Activated T-helper 9 cell treated with anti-CD3 and anti-CD28 coated beads, Interleukin-2, amount 50 U/mL, for 16 hours (primary cell): ENCODE data around the gene CLRN1.

Experiments
- DNase-seq: peaks from one replicate; pipeline ENCODE4 v3.0.0-alpha.2; 2020; ENCODE audit warnings: low read depth

Gene CLRN1

DNA sequence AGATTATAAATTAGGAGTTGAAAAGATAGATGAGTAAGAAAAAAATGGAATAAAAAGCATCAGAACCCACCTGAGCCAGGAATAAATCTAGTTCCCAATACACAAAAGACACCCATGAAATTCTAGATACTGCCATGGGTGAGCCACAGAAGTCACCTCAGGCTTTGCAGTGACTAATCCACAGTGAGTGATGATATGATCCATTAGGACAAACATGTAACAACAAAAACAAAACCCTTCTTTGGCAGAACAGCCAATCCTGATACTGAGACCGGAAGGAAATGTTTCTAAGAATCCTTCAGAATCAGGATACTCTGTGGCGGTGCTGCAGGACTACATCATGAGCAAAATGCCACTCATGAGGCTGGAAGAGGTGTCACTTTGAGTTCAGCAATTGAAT is 52.3 kb downstream of the CLRN1 start:
- DNase-seq: no peak

DNA sequence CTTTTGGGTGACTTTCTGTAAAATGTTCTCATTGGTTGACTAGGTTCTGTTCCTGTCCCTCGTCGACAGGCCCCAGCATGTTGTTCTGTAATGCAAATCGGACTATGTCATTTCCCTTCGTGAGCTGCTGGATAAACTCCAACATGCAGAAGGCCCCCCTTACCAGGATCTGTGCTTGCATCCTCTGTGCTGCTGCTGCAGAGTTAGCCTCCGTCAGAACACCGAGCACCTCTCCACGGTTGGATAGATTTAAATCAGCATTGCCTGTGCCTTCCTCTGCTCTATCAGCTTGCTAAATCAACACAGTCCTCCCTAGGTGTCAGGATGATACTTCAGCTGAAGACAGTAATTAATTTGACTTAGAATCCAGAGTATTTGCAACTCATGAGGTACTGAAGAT is 54.6 kb downstream of the CLRN1 start:
- no peak for DNase-seq

DNA sequence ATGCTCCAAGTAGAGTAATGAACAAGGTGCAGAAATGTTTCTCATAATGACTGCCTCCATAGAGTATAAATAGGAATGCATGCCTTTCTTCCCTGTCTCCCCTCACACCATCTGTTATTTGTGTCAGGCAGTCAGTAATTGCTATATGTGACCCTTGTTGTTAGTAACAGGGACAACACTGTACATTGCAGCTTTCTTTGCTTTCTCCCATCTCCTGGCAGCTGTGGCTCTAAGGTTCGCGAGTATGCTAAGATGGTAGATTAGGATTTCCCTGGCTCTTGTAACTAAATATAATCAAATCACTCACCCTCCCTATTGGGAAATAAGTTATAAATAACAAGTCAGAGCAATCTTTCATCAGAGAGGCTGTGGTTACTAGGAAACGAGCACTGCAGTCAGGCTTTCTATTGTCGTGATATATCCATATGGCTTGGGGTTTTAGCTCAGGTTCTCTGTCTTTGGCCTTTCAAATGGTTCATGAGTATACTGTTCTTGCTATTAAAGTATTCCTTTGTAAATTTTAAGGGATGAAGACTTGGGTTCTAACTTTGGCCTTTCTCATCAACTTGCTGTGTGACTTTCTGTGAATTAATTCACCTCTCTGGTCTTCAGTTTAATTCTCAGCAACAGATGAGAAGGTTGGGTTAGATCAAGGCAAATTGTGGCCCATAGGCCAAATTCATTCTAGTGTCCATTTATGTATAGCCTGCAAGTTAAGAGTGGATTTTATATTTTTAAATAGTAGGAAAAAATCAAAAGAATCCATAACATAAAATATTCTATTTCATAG is 59.2 kb downstream of the CLRN1 start:
- no peak for DNase-seq

DNA sequence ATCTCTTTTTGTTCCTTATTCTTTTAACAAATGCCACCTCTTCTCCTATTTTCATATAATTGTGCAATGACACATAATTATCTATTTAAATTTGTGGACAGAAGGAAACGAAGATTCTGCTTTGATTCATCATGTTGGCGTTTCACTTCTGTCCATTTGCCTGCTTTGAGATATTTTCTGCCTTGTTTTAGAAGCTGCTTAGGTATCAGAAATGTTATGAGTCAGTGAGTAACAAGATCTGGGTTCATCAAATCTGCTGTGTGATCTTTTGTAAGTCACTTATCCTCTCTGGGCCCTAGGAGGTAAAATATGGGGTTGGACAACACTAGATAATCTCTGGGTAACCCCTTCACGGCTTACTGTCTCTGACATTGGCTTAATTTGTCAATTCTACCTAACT is 60.0 kb downstream of the CLRN1 start:
- DNase-seq: no peak

DNA sequence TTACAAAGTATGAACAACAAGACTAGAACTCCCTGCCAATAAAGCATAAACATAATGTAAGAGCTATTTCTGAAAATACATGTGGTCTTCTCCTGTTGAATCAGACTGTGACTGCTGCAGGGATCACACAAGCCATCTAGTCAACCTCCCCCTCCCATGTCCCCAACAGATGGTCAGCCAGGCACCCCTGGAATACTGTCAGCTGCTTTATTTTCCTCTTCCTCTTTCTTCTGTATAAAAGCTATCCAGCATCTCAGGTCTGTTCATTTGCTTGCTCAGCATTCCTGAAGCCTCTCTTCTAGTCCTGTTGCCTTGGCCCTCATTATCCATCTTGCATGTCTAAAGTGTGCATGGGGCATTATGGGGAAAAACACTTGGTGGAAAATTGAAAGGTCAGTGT is 60.8 kb downstream of the CLRN1 start:
- no peak for DNase-seq

DNA sequence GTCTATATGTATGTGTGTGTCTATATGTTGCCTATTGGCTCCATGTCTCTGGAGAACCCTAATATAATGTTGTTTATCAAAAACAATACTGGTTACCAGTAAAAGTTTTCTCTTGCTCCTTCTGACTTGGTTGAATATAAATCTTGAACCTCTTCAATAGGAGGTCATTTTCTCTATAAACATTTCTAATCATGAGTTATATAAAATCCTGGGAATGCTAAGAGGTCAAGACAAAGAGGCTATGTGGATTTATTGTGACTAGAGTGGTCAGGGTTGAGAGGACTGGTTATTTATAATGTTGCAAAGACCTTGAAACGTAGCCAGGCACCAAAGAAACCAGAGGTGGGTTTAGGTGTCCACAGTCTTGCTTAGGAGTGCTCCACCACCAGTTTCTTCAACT is 66.1 kb downstream of the CLRN1 start:
- DNase-seq: no peak

DNA sequence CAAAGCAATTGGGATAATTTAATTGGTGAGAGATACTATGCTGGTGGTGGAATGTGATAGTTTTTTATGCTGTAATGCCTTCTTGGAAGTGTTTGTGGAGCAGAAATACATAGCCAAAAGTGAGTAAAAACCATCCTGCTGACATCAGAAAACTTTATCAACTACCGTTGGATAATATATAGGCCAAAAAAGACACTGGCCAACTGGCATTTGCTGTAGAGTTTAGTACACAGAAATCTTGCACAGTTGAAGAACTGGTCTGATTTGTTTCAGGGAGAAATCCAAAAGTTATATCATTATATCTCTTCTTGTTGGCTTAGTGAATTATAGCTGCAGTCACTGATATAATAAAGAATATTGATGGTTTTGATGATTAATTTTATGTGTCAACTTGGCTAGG is 66.8 kb downstream of the CLRN1 start:
- no peak for DNase-seq

DNA sequence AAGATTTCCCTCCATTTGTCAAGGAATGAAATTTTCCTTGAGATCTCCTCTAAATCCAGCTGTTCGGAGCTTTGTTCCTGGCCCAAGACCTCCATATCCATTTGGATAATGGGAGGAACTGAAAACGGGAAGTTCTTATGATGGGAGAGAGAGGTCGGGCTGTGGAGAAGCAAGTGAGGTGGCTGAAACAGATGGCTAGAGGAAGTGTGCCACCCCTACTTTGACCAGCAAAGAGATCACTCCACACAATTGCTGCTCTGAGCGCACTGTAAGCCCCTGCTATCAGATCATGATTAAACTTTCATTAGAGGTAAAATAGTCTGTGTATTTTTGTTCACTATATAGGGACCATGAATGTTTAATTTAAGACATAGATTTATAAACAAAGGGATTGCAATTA is 67.2 kb downstream of the CLRN1 start, which contains the start of gene MINDY4B:
Gene MINDY4B, minus strand, starts transcription at position 101 of the 400 bp plus-strand sequence. Its CDS starts 0 bp downstream, at position 101.
- DNase-seq: no peak

DNA sequence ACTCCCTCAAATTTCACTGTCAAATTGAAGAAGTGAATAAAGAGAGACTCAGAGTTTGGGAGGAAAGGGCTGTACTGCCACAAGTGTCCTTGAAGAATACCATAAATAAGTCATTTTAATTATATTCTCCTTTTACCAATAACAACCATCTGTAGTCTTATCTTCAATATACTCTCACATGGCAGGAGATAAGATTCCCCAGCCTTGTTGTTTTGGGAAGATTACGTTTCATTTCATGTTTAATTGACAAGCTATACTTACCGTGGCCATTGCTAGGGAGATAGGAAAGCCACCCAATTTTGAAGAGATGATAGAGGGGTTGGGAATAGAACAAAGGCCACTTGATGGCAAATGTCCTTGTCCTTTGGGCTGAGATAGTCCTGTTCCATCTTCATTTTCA is 69.5 kb downstream of the CLRN1 start:
- DNase-seq: no peak

DNA sequence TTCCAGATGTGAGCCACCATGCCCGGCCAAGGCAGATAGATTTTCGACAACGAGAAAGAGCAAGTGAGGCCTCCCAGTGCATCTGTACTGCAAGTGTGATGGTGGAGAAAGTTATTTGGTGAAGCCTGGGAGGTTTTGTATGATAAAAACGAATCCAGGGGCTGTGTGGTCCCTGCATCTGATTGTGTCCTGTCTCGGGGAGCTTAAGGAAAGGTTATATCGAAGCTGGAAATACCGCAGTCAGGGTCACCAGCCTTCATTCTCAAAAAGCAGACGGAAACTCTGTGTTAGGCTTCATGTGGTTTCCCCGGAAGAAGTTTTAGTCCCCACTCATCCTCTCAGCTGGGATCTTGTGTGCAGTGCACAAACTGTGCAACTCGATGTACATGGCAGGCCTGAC is 70.7 kb downstream of the CLRN1 start:
- no peak for DNase-seq

DNA sequence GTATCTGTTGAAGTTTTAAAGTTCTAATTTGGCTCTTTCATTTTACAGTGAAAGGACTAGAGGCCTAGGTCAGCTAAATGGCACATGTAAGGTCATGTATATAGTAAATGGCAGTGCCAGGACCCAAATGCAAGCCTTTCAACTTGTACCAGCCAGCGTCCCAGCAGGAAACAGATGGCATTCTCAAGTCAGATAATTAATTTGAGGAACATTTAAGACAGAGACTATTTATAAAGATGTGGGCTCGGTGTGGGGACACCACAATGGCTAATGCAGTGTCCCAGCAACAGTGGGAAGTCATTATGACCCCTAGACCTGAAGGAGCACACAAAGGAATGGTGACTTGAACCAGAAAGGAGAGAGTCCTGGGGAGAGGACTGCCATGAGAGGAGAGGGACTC is 73.4 kb downstream of the CLRN1 start:
- no peak for DNase-seq

DNA sequence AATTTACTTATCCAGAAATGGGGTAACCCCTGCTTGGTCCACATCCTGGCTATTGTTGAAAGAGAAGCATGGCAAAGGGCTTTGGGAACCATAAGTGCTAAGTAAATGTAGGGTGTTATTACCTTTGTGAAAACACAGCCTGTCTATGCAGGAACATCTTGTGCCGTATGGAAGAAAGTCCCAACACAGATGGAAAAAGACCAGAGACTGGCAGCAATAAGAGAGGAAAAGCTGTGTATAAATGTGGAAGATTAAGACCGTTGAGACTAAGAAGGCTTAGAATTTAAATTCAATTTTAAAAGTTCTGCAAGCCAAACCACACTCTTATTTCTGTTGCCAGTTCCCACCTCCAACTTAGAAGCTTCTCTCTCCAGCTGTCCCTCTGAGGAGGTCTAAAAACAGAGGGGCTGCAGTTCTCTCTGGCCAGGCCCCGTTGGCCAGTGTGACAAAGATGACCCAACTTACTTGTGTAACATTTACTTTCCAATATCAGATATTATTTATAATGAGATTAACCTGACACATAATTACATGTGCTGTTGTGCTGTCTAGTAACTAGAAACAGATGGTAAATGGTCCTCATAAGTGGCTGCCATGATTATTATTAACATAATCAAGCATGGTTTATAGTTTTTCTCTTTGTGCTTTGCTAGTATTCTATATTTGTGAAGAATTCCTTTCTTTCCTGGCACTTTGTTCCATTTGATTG is 74.3 kb downstream of the CLRN1 start:
- no peak for DNase-seq

DNA sequence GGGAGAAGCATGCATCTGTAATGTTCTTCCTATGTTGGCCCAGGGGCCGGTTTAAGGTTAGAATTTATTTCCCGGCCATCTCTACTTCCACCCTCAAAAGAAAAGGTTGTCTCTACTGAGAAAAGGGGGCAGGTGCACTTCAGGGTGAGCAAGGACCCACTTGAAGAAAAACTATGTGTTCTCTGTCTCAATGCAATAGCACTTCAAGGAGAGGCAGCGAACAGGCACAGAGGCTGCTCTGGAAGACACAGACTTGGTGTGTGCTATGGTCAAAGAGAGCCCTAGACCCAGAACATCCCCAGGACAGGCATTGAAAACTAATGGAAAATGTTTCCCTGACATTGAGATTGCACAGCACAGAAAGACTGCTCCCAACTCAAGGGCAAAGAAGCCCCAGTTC is 74.9 kb downstream of the CLRN1 start:
- no peak for DNase-seq

DNA sequence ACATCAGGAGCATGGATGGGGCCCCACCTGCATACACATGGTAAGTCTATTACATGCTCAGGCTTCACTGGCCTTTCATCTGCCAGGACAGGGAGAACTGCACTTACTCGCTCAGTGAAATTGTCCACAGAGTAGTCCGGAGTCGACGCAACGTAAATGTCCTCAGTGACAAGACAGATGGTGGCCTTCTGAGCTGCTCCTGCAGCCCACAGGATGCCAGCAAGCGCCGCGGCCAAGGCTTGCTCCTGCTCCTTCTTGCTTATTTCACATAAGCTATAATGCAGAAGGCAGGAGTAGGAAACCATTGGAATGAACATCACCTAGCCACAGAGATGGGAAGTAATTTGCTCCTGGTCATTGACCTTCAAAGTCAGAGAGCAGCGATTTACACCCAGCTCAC is 81.7 kb downstream of the CLRN1 start:
- no peak for DNase-seq

DNA sequence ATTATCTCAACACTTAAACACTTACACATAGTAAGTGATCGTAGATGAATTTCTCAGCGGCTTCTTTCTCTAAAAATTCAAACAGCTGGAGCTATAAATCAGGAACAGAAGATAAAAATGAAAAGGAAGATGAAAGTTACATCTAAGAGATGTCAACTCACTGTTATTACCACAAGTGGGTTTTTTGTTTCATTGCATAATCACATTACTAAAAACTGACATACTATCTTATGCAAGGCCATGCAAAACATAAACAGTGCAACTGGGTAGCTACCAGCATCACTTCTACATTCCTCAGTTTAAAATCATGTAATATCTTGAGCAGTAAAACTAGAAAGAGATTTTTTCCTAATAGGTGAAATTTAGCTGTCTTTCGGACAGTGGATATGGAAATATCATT is 82.2 kb downstream of the CLRN1 start:
- no peak for DNase-seq

DNA sequence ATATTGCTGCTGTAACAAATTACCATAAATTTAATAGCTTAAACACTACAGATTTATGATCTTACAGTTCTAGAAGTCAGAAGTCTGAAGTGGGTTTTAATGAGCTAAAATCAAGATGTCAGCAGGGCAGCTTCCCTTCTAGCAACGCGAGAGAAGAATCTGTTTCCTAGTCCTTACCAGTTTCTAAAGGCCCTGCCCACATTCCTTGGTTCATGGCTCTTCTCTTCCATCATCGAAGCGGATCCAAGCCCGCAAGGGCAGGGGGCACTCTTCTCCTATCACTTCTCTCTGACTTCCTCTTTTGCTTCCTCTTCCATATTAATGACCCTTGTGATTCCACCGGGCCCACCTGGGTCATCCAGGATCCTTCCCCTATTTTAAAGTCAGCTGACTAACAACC is 83.4 kb downstream of the CLRN1 start:
- no peak for DNase-seq

DNA sequence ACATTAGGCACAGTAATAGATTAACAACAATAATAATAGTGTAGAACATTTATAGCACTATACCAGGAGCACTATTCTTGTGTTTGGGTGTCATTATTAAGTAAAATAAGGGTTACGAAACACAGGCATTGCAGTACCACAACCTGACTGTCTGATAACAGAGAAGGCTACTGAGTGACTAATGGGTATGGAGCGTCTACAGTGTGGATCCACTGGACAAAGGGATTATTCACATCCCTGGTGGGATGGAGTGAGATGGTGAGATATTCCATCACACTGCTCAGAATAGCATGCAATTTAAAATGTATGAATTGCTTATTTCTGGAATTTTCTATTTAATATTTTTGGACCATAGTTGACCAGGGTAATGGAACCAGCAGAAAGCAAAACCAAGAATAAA is 85.5 kb downstream of the CLRN1 start:
- no peak for DNase-seq

DNA sequence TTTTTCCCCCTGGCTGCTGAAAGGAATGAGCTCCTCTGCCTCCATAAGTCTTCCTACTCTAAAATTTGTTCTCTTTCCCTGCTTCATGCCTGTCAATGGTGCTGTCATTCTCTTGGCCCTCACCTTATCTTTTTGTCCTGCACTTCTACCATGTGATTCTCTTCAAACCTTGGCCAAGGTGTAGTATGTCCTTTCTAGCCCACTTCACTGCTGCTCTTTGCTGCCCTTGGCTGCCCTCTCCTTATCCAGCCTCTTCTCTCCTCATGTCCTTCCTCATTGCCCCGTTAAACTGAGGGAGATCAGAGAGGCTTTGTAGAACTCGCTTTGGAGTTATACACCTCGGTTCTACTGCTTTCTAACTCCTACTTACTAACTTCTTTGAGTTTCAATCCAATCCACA is 87.0 kb downstream of the CLRN1 start:
- no peak for DNase-seq

DNA sequence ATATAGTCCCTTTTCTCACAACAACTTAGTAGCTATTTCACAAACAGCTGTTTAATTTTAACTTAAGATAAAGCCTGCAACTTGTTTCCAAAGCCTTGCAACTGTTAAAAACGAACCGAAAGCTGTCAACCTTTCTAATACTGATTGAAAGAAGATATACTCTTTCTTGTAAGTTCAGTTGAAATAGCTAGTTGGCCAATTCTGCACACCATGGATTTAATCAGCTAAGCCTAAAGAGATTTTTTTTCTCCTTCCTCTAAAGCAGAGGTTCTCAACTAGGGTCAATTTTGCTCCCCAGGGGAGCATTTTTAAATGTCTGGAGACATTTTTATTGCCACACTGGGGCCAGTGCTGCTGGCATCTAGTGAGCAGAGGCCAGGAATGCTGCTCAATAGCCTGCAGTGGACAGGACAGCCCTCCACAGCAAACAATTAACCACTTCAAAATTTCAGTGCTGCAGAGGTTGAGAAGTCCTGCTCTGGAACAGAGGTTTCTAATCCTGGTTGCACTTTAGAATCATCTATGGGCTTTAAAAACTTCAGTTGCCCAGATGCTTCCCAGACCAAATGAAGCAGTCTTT is 93.4 kb downstream of the CLRN1 start:
- DNase-seq: no peak

DNA sequence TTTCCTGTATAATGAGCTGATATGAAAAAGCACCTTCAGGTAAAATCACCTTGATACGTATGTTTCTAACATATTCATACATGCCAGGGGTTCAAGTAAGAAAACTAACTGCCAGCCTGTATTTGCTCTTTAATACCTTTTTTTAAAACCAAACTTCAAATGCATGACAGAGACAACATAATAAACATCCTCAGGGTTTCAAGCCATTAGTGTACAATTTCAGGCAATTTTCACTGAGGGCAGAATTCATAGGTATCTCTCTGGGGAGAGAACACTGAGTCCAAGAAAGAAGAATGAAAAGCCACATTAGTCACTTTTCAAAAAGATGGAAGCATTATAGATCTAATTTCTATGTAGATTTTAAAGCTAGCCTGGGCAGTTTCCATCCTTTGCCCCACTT is 94.2 kb downstream of the CLRN1 start:
- no peak for DNase-seq

DNA sequence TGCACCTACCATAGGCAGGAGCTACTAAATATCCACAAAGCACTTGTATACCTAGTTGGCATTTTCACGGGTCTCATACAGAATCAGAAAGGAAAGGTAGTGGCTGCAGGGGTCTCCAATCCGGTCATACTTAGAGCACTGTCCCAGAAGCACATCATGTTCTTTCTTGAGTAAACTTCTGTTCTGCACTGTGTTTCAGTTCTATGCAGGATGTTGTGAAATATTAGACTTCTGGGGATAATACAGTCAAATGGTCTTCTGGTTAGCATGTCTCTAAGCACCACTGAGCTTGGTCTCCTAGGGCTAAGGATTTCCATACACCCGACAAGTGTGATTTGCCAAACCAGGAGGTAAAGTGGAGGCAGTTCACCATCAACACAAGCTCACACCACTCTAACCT is 95.2 kb downstream of the CLRN1 start:
- no peak for DNase-seq

DNA sequence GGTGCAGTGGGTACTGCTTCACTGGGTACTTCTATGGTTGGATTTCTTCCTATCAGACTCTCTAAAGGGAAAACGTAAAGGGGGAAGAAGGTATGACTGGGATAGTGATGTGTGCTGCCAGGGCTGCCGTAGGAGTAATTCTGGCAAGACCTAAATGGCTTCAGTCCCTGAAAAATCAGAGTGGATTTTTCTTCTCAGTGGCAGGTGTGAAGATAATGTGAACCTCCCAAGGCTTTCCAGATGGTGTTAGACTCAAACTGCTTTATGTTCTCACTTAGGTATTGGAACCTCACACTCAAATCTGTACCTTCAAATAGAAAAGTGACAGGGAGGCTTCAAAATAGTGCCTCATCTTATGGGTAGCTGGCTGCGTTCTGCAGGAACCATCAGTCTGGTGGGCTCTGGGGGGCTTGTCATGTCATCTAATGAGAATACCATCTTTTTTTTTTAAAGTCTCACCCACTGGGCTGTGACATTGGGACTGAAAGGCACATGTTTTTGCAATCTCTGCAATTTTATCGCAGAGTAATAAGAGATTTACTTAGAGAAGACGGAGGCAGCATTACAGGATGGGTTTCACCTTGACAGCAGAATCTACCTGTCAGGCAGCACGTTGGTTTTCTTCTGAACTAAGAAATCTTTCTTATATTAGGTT is 95.8 kb downstream of the CLRN1 start:
- DNase-seq: no peak
